NCI-H2227 (cell line): Measurements from ENCODE around the gene SLC22A3.

Experiments used
- DNase-seq: peaks from one replicate; lab custom pipeline; 2025; ENCODE audit not compliant: unreplicated experiment; lab: John Stamatoyannopoulos, UW

SLC22A3 gene

DNA sequence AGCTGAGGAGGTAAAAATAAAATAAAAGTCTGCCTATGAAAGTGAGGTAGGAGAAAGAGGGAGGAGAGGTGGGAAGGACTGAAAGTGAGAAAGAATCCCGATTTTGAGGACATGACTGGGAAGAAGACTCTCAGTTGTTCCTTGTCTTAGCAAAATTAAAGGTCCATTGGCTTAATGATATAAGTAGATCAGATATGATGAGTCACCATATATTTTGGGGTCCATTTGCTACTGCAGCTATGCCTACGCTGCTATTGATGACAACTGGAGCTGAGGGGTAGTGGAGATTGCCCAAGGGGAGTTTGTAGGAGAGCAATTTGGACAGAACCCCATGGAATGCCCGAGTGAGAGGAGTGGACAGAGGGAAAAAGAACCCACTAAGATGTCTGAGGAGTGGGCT, 15.1 kb upstream of the SLC22A3 start:
- no peak for DNase-seq

DNA sequence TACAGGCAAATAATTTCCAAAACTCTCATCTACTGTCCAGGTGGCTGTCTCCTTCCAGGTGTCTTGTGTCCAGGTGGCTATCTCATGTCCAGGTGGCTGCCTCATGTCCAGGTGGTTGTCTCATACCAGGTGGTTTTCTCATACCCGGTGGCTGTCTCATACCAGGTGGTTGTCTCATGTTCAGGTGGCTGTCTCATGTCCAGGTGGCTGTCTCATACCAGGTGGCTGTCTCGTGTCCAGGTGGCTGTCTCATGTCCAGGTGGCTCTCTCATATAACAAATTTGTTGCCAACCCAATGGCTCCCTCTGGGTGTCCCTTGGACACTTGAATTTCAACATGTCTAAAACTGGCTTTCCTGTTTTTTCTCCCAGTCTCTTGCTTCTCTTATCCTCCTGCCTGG, 14.3 kb upstream of the SLC22A3 start:
- no peak for DNase-seq

DNA sequence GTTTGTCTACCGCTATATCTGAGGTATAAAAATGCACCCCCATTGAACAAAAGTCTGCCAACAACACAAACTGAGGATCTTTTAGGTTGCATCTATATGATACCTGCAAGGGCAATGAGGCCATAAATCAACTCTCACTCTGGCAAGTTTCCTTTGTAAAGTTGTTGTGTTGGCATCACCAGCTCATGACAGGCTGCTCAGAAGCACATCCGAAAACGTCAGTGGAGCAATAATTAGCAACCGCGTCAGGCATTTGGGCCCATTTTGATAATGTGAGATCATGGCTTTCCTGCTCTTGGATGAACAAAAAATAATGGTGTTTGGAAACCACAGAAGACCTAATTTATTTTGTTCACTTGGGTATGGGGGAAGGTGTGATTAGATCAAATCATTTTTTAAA, 12.0 kb upstream of the SLC22A3 start:
- DNase-seq, result no peak

DNA sequence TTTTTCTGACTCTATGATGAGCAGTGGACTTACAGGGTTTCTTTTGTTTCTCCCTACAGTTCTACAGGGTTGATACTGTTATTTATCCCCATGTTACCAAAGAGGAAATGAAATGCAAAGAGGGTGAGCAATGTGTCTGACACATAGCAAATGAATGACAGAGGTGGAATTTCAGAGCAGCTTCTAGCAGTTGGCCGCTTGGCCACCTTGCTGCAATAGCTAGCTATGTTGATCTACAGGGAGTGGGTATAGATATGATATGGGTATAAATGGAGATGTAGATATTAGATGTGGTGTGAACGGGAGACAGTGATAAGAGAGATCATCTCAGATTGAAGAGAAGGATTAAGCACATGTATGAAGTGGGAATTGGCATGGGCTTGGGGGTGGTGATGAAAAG, 10.9 kb upstream of the SLC22A3 start:
- no peak for DNase-seq

DNA sequence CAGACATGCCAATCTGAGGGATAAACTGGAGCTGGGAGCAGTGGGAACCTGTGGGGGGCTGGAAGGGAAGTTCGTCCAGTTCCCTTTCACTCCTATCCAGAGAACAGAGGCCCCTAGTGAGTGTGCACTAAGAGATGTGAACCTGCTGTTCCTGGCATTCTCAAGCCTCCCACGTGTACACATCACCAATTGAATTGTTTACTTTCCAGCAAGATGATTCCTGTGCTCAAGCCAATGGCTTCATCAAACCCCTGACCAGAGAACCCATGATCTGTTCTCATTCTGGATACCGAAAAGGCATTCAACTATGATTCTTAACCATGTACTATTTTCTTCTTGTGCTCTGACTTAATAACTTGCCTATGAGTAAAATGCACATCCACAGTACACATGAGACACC, 10.2 kb upstream of the SLC22A3 start:
- DNase-seq, result no peak

DNA sequence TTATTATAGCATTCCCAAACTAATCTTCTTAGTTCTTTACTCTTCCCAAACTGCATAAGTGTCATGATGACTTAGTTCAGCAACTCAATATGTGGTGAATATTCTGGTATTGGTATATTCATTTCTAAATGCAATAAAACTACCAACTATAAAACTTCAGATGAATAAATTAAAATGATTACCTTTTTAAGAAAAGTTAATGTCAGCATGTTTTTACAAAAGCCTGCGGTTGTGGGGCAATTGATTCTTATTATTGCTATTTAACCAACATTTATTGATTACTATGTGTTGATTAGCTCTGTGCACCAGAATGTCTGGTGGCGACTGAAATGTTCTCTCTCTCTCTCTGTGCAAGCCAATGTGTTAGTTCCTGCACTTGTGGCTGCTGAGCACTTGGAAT, 5.0 kb upstream of the SLC22A3 start:
- no peak for DNase-seq

DNA sequence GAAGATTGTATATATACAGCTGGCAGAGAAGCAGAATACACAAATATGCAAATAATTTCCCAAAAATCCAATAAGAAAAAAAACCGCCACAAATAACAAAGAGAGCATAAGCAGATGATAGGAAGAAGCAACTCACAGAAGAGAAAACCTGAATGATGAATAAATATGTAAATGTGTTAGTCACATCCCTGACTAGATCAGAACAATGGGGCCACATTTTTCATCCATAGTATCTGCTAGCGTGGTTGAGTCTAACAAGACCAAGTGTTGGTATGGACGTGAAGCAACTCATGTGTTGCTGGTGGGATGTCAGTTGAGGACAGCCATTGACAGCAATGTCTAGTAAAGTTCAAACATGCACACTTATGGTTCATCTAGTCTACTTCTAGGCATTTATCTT, 3.9 kb upstream of the SLC22A3 start:
- no peak for DNase-seq

DNA sequence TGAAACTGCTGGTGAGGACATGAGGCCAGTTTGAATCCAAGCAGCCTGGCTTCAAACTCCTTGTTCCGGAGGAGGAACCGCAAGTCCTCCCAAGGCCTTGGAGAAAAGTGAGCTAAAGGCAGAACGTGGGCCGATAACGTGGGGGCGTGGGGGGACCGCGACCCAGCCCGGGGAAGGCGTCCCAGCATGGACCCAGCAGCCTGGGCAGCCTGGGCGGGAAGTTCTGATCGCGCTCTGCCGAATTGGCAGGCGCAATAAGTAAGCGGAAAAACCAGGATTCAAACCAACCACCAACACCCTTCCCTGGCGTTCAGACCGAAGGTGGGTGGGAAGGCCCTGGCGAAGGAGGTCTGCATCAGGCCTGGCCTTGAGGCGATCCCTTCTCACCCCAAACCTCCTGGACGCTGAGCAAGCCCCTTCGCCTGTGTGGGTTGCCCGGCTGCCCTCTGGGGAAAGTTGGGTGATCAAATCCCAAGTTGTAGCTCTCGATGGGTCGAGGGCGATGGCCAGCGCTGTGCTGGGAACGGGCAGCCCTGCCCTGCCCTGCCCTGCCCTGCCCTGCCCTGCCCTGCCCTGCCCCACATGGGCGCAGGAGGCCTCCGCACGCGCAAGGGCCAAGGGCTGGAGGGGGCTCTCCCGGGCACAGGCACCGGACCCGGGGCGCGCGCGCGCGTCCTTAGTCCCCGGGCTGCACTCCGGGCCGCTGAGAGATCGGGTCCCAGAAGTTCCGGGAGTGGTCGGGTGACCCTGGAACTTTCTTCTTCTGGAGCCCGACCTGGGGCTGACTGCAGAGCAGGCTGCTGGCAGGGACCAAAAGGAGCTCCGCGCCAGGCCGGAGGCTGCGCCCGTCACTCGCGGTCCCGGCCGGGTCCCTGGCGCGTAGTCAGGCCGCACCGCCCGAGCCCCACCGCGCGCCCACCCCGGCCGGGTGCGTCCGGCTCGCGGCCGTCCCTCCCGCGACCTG, 637 bp upstream of the SLC22A3 start:
- no peak for DNase-seq

DNA sequence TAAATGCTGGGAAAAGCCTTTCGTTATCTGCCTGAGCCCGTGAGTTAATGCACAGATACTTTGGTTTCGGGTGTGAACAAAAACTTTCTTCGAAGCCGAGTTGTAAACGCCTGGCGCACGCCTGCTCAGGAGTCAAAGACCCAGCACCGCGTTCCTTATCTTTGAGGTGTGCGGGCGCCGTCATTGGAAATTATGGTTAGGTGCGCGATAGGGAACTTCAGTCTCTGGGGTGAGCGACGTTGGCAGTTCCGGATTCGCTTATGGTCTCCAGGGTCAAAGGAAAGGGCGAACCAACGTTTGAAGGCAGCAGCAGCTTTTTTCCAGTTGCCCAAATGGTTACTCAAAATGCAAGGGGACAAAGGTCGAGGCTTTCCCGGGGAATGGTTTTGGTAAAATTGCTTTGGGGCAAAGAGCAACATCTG, 853 bp downstream of the SLC22A3 start:
- DNase-seq, result no peak

DNA sequence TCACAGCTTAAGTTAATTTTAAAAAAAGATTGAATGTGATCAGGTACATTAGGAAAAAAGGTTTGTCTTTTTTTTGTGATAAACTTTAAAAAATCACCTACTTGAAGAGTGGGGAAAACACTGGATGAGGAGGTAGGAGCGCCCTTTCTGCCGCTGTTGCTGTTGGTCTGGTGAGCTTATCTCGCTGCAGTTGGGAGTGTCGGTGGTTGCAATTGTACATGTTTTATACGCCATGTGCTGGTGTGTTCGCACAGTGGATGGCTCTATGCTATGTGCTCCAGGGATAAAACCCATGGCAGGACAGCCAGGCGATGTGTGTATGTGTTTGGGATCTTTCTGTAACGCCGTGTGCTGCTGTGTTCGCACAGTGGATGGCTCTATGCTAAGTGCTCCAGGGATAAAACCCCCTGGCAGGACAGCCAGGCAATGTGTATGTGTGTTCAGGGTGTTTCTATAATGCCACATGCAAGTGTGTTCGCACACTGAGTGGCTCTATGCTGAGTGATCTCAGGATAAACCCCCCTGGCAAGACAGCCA, 1.7 kb downstream of the SLC22A3 start:
- DNase-seq, result no peak

DNA sequence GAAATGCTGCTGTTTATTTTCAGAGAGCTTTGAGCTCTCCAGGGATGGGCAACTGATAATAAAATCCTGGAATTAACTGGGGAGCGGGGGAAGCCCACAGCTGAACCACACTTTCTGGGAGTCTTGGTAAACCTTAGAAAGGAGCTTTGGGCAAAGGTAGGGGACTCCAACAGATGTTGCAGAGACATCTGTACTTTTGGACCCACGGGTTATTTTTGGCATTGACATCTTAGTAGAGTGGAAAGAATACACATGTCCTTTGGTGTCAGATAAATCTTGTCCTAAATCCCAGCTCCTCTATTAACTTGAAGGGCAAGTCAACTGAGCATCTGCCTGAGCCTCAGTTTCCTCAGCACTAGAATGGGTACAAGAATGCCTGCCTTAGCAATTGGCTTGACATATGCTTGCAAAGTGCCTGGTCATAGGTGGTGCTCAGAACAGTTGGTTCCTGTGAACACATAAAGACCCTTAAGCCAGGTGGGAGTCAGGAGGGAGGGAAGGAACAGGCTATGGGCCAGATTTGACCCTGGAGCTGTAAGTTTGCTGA, 5.8 kb downstream of the SLC22A3 start:
- no peak for DNase-seq

DNA sequence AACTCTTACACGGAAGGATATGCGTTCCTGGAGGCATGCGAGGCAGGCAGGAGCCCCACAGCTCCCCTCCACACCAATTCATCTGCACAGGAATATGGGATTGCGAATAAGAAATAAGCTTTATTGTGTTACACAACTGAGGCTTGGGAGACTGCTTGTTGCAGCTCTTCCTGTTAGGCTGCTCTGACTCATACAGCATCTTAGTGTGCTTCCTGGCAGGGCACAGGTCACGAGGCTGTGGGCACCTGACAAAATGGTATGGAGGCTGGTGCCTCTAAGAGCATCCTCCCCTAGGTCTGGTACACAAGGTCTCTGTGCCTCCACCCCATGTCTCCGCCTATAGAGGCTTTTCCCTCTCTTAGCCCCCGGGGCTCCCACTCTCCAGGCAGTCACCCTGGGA, 6.8 kb downstream of the SLC22A3 start:
- no peak for DNase-seq

DNA sequence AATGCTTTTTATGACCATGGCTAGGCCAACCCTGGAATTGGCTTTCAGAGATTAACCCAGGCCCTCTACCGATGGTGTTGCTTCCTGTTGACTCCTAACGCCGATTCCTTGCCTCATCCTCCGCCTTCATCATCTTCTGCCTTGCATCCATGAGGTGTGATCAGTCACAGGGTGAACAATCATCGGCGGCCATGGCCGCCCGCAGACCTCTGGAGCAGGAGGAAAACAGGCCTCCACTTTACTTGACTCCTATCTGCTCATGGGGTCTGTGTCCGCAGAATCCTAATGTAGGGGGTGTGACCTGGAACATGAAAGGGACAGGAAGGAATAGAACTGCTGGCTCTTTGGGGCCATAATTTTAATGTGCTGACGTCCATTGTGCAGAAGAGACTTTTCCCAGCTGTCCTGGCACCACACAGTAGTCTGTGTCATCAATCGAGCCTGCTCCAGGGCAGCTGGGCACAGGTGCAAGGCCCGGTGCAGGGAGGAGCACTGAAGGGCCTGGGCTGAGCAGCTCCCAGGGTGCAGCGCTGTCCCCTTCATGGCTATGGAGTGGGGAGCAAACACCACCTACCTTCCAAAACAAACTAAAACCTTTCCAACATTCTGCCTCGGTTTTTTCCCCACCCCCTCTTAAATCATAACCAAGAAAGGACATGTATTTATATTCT, 8.0 kb downstream of the SLC22A3 start:
- DNase-seq, result no peak

DNA sequence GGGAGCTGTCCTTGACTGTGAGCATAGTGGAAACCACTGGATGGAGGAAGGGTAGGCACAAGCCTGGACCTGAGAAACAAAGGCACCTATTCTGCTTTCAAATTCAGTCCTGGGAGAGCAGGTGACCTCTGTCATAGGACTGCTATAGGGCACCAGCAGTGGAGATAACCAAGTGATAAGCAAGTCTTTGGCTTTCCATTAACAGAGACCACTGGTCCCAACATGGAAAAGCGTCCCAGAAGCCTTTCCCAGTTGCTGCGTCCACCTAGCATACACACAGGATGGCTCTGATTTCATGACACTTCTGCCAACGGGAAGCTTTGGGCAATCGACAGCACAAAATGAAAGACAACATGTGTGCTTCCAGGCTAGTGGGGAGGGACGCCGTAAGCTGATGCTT, 8.9 kb downstream of the SLC22A3 start:
- no peak for DNase-seq

DNA sequence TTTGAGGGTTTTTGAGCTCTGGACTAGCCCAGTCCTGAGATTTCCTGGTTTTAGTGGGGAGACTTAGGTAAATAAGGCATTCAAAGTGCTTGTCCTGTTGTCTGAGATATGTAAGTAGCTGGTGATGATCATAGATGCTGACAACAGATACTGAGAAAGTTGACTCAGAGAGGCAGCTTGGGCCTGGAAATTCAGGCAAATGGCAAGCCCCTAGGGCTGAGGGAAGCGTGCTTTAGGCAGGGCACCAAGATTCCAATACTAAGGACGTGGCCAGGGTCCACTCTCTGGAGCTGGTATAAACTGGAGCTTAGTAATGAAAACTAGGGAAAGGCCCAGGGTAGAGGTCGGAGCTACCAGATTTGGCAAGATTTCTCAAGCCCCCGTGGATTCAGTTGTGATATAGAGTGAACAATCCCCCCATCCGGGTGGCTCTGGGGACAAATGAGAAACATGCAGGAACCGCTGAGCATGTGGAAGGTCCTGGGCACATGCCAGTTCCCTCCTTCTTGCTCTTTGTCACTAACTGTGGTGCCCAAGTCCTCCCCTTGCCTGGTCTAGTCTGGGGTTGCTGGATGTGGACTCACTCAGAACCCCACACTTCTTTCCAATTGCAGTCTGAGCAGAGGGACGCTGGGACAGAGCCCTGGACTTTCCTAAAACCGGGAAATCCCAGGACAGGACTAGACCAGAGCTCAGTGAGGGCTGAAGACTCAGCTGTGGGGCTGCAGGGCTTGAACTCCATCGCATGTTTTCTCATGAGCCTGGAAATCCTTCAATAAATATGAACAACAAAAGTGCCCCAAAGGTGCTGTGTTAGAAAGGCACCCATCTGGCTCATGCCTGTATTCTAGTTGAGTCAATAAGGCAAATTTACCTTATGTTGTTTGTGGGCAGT, 10.3 kb downstream of the SLC22A3 start:
- DNase-seq, result no peak

DNA sequence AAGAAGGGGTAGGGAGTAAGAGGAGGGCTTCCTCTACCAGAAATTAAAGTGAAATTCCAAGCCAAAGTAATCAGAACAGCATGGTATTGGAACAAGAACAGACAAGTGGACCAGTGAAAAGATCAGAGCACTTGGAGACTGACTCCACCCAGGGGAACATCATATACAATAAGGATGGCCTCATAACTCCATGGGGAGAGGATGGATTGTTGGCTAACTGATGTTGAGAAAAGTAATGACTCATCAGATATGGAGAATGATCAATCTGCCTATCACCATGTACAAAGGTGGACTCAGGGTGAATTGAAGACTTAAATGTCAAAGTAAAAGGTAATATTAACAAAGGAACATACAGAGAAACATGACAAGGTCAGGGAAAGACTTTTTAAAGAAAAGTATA, 12.8 kb downstream of the SLC22A3 start:
- DNase-seq, result no peak

DNA sequence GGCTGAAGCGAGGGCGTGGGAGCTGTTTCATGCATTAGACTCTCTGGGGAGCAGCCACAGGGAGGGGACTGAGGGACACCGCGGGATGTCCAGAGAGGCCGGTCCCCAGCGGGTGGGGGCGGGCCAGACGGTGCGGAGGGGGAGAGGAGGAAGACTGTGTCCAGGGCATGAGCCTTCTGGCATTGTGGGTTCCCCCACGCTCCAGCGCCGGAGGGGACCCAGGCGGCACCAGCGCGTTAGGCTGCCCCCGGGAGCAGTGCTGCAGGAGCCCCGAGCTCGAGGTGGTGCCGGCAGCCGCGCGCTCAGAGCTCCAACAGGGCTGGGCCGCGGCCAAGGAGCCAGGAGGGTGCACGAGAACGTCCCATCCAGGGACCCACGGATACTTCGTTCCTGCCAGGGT, 14.4 kb downstream of the SLC22A3 start:
- no peak for DNase-seq

DNA sequence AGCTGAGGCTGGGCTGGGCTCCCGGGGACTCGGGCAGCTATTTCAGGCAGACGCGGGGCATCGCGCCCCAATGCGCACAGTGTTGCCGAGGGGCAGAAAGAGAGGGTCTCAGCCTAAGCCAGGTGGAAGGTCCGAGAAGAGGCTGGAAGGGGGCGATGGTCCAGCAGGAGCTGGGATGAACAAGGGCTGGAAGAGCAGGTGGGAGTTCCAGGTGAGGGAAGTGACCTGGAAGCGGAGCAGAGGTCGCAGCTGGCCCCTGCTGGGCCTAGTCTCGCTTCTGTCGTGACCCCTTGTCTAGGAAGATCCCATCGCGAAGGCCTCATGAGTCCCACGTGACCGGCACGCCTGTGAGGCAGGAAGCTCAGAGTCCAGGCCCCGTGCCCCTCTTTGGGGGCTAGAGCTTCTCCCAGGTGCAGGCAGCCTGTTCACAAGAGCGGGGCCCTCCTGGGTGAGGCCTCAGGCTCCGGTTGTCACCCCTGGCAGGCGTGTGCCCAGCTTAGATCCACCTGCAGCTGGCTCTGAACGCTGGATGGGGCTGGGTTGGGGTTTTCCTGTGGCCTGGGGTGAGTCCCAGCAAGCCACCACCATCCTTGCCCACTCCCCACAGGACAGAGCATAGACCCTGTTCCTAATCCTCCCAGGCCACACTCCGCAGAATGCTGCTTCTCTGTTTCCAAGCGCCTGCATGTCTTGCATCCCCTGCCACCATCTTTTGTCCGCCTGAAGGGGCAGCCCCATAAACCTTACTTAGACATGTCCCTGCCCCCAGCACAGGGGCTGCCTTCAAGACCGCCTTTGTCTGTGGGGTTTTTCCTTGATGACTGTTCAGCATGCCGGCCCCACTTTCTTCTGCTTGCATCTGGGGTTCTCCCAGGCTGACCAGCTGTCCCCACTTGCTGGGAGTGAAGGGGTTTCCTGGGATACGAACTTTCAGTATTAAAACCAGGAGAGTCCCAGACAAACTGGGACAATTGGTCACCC, 15.1 kb downstream of the SLC22A3 start:
- no peak for DNase-seq

DNA sequence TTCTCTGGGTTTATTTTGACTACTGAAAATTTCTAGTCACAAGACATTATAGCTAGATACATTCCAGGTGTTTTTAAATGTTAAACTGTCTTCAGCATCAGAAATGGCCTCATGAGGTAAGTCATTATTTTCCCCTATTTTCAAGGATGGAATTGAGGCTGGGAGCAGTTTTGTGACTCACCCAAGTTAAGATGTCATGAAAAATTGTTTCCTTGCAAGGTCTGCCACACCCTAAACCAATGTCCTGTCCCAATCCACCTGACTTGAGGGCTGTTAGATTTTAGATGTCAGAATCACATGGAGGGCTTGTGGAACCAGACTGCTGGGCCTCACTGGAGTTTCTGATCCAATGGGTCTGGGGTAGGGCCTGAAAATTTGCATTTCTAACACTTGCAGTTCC, 16.9 kb downstream of the SLC22A3 start:
- no peak for DNase-seq
